Fibroblast of skin of back (primary cell): Measurements from ENCODE around the gene MAOB. TPM values are rescaled to one million over a fixed set of nuclear protein-coding genes. Genes with fewer than 3 reads are reported as not detected.
"Not testable (repeated sequence)": the region's sequence is repeated elsewhere in the genome, so short reads cannot be mapped to it uniquely, and the experiment has no call there.

ENCODE experiments used
- DNase-seq: peaks from one replicate; pipeline ENCODE4 v3.0.0-alpha.2; 2013
- polyA plus RNA-seq, 2 experiments: library from polyadenylated mRNA; unstranded; fragments of 120-200 nt; gene quantifications; one replicate each; pipeline ENCODE4 v1.2.1, GENCODE V29; 2013; ENCODE audit not compliant: insufficient read length in 2 of 2

Gene MAOB
- not detected for polyA plus RNA-seq (2013, experiment 1 of 2; ENCODE audit: insufficient read length)
- not detected for polyA plus RNA-seq (2013, experiment 2 of 2; ENCODE audit: insufficient read length)

DNA sequence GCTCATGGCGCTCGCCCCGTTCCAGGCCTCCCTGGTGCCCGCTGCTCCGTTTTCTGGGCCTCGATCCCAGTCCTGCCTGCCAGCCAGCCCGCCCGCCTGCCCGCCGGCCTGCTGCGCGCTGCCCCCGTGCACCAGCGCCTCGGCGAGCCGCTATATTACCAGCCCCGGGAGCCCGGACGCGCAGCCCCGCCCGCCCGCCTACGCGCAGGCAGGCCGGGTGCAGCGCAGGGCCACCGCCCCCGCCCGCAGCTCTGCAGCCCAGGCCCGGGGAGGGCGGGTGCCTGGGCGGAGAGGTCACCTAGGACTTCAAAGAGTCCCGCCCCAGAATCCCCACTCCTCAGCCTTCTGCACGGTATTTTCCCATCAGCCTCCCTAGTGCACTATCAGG is at the start of gene MAOB:
MAOB (minus strand) TSS at position 157 of the 388 bp plus-strand sequence; CDS start at position 6, 151 bp downstream.
- DNase-seq, result no peak

DNA sequence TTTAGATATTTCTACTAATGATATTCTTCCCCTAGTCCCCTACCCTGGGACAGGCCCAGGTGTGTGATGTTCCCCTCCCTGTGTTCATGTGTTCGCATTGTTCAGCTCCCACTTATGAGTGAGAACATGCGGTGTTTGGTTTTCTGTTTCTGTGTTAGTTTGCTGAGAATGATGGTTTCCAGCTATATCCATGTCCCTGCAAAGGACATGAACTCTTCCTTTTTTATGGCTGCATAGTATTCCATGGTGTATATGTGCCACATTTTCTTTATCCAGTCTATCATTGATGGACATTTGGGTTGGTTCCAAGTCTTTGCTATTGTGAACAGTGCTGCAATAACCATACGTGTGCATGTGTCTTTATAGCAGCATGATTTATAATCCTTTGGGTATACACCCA is 39.8 kb upstream of the MAOB start:
- not testable (repeated sequence) for DNase-seq

DNA sequence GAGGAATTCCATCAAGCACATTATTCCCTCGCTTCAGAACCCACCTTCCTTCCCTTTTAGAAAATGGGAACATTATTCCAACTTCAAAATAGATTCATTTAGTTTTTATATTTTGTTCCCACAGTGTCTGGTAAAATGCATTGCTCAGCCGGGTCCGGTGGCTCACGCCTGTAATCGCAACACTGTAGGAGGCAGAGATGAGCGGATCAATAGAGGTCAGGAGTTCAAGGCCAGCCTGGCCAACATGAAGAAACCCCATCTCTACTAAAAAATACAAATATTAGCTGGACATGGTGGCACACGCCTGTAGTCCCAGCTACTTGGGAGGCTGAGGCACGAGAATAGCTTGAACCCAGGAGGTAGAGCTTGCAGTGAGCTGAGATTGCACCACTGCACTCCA is 28.5 kb upstream of the MAOB start:
- not testable (repeated sequence) for DNase-seq

- no peak for DNase-seq
Observed at GRCh38 chrX:43910012-43910411, 27.8 kb upstream of the MAOB start.

- DNase-seq, result no peak
Observed at GRCh38 chrX:43909141-43909540, 26.9 kb upstream of the MAOB start.

DNA sequence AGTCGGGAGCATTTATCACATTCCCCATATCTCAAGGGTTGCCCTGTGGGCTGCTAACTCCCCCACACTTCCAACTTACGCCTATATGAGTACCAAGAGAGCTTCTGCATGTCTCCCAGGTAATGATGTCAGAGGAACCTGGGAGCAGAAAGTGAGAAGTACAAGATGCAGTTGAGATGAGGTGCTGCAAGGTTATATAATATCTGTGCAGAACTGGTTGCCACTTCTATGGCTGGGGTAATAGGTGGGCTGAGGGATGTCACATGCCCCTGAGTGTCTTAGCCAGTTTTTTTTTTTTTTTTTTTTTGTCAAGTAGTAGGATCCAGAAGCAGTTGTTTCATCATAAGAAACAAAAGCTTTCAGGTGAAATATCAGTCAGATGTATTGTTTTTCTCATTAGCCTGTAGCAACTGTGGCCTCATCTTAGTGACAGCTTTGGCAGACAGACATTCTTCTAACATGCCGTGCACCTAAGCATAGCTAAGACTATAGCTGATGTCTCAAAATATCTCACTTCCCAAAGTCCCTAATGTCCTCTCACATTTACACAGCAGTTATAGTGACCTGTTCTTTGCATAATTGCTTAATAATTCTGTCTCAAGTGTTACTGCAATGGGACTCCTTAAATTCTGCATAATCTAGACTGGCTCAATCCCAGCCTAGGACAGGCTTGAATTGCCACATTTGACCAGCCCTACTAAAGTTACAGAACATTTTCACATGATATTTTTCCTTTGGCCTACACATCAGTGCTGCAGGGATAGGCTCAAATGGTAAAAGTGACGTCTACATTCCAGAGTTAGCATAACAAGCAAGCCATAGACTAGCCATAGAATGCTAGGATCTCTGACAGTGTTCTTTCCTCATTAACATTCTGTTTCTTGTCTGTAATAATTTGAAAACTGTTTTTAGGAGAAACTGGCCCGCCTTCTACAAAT is 17.9 kb upstream of the MAOB start:
- no peak for DNase-seq

DNA sequence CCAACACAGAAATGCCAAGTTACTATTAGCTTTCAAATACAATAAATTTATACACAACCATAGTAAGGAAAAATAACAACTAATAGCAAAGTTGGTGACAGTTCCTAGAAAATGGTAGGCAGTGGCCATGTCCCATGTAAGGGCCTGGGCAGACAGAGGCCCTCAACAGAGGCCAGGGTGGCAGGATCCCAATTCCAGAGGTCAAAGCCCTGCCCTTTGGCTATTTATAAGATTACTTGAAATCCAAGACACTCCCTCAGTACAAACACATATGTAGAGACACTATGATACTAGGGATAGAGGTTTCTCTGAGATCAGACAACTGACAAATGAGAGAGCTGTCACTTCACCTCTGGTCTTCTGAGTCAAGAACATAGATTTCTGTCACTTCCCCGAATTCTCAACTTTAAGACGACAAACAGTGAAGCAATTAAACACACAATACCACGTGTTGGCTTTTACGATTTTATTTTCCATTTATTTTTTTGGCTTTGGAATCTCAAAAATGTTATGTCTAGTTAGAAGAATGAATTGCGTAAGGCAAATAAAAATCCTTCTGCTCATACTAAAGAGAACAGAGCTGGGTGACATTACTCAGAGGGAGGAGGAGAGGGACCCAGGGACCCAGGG is 16.3 kb upstream of the MAOB start:
- DNase-seq, result no peak

DNA sequence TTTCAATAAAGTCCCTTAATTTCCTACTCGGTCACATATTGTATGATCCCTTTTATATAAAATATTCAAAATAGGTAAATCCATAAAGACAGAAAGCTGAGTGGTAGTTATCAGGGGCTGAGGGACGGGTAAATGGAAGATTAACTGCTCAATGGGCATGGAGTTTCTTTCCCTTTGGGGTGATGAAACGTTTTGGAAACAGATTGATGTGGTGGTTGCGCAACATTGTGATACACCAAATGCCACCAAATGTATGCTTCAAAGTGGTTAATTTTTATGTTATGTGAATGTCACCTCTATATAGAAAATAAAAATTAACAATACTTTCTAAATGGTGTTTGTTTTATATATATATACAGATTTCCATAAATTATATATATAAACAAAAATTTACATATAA is 15.0 kb upstream of the MAOB start:
- DNase-seq, result no peak

DNA sequence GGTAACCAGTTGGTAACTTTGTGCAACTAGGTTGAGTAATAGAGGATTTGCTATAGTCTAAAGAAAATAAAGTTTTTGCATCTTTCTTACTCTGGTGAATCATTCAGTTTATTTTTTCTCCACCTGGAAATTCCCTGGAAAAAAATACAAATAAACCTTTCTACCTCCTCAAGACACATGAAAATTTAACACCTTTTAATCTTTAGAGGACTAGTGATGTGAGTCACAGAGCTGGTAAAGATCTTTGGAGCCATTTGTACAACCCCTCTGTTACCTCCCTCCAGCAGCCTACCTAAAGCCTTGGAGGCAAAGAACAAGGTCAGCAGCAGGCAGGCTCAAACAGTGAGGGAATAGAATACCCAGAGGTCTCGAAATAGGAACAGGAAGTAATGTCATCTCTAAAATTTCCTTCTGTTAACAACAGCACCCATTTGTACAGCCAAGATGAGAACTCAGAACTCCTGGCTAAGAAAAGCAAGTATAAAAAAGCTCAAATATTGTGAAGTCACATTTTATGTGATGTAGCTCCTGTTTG is 10.2 kb upstream of the MAOB start:
- no peak for DNase-seq

GRCh38 chrX:43885617-43886016 is 3.4 kb upstream of the MAOB start:
- DNase-seq, result no peak

- DNase-seq, result no peak
Observed at GRCh38 chrX:43881410-43882293, 598 bp downstream of the MAOB start.

DNA sequence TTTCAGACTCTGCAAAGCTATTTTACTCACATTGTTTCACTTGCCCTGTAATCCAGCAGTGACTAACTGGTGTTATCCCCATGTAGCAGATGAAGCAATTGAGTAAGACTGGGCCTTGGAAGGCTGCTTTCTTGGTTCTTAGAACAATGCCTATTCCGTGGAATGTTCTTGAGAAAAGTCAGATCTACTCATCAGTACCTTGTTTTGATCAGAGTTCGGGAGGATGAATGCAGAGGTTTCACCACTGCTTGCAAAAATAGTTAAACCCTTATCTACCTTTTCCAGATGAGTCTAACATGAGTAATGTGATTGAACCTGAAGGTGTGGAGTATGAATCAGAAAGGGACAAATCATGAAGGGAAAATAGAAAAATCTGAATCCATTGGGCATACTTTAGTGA is 1.8 kb downstream of the MAOB start:
- no peak for DNase-seq

GRCh38 chrX:43878906-43879526 is 3.2 kb downstream of the MAOB start:
- DNase-seq, result no peak

GRCh38 chrX:43876680-43877079 is 5.6 kb downstream of the MAOB start:
- no peak for DNase-seq

GRCh38 chrX:43870758-43871419 is 11.4 kb downstream of the MAOB start:
- no peak for DNase-seq

DNA sequence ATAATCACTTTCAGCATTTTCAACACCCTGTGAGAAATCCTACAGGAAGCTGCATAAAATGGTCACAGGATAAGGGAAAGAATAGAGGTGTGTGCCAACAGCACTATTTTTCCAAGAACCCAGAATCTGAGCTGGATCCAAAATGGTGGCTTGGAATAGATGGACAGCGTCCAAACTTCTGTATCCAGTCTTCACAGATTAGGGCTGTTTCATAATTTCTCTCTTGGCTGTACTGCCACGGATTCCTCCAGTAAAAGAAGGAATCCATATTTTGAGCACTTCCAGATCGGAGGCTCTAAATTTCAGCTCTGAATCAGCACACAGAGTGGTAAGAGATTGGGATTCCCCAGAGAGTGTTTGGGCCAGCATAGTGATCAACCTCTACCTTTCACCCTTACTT is 12.2 kb downstream of the MAOB start:
- DNase-seq, result no peak

DNA sequence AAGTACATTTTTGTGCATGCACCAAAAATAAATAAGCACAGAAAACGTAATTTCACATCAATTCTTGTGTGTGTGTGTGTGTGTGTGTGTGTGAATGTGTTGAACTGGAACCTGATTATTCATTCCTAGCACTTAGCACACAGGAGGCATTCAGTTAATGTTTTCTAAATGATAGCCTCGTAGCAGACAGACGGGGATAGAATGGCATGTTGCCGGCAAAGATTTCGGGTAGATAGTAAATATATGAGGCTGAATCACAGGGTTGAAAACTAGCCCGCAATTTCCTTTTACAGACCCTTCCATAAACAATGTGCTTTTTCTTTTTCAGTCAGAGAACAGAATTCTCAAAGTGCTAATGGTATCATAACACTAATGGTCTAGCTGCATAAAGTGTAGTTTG is 13.5 kb downstream of the MAOB start:
- DNase-seq, result no peak

DNA sequence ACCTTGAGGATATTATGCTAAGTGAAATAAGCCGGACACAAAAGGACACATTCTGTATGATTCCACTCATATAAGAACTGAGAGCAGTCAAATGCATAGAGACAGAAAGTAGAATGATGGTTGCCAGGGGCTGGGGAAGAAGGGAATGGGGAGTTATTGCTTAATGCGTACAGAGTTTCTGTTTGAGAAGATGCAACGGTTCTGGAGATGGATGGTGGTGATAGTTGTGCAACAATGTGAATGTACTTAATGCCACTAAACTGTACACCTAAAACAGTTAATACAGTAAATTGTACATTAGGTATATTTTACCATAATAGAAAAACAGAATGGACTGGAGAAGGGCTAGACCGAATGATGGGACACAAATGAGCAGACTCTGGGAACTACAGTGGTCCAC is 15.8 kb downstream of the MAOB start:
- no peak for DNase-seq

DNA sequence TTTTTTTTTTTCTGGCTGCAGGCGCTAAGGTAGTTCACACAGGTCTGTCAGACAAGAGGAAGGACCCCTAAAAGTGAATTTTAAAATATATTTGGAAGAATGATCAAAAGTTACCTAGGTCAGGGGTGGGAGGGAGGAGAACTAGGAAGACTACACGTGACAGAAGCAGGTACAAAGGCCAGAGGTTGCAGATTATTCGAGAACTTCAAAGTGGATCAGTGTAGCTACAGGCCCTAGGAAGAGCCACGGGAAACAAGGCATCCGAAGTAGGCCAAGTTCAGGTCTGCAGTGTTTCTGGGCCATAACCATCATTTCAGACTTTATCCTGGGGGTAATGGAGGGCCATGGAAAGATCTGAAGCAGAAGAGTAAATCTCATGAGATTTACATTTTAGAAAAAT is 16.5 kb downstream of the MAOB start:
- no peak for DNase-seq

DNA sequence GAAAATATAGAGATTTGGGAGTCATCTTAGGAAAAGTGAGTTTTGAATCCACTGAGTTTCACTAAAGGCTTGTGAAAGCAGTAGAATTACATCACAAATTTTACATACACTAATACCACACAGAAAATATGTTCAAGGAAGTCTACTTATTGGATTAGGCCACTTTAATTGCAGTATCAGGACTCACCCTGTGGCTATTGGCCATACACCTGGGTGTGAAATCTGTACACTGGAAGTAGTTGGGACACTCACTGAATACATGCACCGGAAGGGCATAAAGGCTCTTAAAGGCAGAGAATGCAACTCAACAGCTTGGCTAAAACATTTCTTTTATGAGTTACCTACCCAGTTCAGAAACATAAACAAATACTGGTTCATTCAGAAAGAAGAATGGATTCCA is 19.8 kb downstream of the MAOB start:
- DNase-seq, result no peak

DNA sequence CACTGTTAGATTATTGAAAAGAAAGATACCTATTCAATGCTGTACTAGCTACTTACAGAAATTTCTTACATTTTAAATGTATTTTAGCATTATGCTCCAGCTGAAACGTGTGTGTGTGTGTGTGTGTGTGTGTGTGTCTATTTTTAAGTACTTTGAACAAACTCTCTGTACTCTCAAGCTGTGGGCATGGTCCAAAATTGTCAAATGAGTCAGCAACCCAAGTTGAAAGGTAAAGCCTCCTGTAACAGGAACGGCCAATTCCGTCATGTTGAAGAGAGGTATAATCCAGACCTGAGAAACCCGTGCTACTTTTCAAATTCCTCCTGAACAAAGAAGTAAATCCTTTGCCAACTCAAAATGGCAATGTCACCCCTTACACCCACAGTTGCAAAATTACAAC is 20.5 kb downstream of the MAOB start:
- DNase-seq, result no peak
